GM21529 (cell line): ENCODE measurements around the gene NOC2L.
A peak's percentile ranks its signal among the peaks of the same experiment; 100 is the strongest.
"Not testable (repeated sequence)": the region's sequence is repeated elsewhere in the genome, so short reads cannot be mapped to it uniquely, and the experiment has no call there.

Experiments used
- ATAC-seq: cut with Tn5 transposase; IDR thresholded peaks from one replicate; pipeline ENCODE4 v1.9.1; 2021; ENCODE audit not compliant: unreplicated experiment

NOC2L gene

DNA sequence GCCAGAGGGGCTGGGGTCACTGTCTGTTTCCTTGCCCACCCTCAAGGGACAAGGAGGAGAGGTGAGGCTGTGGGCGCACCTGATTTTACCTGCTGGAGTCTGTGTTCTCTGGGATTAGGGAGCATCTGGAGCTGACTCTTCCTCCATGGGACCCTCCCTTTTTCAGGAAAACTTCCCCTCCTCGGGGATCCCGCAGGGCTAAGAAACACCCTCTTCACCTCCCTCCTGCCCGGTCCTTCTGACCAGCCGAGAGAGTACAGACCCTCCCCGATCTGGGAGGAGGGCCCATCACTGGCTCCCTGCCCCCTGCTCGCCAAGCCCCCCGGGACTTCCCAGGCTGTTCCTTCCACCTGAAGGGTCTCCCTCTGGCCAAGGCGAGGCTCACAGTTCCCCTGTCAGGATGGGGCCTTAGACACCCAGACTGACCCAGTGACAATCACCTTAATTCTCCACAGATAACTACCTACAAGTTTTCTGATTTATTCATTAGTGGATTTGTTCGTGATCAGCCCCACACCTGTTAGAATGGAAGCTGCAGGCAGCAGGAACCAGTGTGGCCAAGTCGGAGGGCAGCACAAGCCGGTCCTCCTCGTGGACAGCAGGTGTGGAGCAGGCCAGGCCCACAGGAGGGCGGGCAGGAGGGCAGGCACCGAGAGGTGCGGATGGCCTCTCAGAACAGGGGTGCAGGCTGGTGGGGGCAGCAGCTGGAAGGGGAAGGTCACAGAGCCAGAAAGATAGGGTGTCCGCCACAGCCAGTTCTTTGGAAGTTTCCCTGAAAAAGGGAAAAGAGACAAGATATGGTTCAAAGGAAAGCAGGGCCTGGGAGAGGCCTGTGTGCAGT lies 51.2 kb downstream of the NOC2L start:
- ATAC-seq, result no peak

DNA sequence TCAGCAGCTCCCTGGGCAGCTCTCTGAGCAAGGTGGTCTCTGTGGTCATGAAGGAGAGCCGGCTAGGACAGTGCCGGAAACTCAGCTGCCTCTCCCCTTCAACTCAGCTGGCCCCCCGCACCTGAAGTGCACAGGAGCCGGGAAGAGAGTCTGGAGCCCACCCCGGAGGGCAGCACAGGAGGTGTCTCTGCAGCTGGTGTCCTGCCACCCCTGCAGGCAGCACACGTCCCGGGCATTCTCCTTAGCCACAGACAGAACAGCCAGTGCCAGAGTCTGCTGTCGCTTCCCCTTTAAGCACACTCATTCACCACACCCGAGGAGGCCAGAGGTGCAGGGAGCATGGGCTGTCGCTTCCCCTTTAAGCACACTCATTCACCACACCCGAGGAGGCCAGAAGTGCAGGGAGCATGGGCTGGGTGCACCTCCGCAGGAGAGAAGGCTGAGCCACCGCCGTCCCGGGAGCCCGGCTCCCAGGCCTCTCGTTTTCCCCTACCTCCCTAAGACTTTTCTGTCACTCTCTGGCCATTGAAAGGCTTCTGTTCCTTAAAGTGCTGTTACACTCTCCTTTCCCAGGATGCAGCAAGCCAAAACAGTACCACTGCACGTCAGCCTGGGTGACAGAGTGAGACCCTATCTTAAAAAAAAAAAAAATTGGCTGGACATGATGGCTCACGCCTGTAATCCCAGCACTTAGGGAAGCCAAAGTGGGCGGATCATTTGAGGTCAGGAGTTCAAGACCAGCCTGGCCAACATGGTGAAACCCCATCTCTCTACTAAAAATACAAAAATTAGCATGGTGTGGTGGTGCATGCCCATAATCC lies 52.2 kb downstream of the NOC2L start:
- no peak for ATAC-seq

DNA sequence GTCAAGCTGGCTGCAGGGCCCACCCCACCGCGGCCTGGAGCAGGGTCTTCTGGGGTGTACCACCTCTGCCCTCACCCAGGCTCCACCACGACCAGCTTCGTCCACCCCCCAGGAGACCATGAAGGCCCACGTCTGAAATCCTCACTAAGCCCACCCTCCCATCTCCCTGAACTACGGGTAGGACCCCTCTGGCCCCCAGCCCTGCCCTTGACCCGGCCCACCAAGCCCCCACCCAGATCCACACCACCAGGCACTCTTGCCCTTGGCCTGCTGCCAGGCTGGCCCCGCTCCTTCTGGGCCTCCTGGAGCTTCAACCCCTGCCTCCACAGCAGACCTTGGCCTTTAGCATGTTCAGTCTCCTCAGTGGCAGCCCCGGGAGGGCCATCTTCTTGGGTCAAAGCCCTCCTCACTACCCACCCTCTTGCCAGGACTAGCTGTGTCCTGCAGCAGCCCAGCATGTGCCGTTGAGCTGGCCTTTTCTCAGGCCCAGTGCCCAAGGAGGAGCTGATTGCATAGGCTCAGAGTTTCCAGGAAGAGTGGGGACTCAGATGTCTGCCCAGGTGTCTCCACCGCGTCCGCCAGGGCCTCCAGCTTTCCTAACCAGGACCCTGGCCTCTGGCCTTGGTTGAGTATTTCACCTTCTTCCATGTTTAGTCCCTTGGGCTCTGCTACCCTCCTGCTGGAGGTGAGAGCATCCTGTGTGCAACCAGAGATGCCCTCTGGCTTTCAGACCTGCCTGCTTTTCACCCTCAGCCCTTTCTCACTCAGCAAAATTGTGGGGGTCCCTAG lies 53.1 kb downstream of the NOC2L start:
- no peak for ATAC-seq

DNA sequence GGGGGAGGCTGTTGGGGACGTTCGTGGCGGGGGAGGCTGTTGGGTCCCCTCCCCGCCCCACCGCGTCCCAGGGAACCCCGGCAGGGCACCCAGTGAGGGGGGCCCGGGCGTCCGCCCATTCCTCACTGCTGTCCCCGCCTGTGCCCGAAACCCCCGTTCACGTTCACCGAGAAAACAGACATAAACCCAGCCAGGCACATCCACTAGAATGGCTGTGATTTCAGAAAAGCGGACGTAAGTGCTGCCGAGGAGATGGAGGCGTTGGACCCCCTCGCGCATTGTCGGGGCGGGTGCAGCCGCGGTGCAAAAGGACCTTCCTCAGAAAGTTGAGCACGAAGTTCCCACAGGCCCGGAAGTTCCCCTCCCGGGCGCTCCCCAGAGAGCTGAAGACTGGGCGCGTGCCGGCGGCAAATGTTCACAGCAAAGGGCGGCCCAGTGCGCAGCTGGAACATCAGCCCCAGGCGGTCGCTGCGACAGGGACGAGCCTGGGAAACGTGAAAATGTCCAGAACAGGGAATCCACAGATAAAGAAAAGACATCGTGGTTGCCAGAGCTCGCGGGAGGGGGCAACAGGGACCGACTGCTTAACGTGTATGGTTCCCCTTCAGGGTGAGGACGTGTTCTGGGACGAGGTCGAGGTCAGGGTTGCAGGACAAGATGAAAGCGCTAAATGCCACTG lies 53.8 kb downstream of the NOC2L start:
- no peak for ATAC-seq

DNA sequence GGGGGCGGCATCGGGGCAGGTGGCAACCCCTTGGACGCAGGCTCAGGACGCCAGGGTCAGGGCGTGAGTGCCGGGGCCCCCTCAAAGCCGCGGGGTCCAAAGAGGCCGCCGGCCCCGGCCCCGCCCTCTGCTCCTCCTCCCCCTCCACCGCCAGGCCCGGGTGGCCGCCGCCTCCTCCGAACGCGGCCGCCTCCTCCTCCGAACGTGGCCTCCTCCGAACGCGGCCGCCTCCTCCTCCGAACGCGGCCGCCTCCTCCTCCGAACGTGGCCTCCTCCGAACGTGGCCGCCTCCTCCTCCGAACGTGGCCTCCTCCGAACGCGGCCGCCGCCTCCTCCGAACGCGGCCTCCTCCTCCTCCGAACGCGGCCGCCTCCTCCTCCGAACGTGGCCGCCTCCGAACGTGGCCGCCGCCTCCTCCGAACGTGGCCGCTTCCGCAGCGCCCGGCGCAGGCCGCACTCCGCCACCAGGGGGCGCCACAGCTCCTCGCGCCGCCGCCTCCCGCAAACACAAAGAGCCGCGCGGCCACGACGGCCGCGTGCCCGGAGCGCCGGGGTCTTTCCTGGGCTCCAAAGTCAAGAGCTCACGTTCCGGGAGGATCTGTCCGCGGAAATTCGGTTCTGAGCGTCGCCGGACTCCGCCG lies 54.6 kb downstream of the NOC2L start:
- ATAC-seq, result peak; percentile 57

DNA sequence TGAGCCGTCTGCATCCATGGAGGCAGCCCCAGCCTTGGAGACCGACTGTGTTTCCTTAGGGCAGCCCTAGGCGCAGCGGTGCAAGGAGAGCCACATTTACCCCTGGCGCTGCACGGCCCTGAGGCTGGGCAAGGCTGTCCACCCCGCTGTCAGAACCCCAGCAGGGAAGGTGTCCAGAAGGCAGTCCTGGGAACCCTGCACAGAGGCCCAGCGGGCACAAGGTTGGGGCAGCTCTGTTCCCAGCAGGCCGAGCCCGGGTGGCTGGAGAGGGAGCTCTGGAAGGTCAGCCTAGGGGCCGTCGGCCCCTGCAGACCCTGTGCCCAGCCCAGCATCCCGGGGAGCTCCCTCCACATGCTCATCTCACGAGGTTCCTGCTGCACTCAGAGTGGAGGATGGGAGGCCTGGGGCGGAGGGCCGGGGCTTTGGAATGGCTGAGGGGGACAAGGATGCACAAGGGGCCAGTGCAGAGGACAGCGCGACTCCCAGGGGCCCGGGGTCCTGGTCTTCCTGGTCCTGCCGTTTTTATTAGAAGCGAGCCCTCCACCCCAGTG lies 55.3 kb downstream of the NOC2L start:
- no peak for ATAC-seq

DNA sequence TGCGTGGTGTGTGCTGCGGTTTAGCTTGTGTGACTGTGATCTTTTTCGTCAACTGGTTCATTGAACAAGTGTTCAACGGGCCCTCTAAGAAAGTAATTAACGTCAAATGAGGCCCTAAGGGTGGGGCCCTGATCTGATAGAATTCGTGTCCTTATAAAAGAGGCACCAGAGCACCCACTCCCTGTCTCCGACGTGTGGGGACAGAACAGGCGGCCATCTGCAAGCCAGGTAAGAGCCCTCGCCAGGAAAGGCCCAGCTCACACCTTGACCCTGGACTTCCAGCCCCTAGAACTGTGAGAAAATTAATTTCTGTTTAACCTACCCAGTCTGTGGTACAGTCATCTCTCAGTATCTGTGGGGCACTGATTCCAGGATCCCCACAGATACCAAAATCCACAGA lies 55.8 kb downstream of the NOC2L start:
- ATAC-seq, result no peak

DNA sequence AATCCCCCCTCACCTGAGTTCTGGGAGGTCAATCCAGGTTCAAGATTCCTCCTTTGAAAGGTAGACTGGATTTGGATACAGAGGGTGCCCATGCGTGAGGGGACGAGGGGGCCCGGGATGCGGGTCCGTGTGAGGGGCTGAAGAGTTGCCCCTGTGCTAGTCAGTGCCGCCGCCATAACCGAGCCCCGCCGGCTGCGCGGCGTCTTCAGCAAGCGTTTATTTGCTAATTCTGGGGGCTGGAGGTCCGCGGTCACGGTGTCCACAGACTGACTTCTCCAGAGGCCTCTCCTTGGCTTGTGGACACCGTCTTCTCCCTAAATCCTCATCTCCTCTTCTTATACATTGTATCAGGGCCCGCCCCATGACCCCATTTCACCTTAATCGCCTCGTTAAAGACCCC lies 56.3 kb downstream of the NOC2L start:
- ATAC-seq, result no peak

DNA sequence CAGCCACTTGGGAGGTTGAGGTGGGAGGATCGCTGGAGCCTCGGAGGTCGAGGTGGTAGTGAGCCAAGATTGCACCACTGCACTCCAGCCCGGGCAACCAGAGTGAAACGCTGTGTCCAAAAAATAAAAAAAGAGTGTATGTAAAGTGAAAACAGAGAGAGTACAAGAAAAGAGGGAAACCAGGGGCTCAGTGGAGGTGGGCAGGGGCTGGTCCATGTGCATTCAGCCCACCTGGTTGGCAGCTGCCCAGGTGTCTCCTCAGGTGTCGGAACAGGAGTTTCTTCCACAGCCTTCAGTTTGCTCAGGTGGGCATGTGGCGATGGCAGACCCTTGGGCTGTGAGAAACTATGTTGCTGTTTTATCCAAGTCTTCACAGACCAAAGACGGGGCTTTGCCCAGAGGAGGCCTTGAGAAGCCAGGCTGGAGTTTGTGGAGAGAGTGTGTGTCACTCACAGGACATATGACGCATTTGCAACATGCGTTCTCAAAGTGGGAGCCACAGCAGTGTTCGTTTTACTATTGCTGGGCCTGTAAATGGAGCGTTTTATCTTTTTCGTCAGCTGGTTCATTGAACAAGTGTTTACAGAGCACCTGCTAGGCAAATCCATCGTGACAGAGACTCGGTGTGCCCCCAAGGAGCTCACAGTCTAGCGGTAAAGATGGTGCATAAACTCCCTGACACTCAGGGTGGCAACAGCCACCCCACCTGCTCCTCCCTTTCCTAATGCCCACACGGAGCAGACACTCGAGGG lies 57.8 kb downstream of the NOC2L start:
- ATAC-seq, result no peak

DNA sequence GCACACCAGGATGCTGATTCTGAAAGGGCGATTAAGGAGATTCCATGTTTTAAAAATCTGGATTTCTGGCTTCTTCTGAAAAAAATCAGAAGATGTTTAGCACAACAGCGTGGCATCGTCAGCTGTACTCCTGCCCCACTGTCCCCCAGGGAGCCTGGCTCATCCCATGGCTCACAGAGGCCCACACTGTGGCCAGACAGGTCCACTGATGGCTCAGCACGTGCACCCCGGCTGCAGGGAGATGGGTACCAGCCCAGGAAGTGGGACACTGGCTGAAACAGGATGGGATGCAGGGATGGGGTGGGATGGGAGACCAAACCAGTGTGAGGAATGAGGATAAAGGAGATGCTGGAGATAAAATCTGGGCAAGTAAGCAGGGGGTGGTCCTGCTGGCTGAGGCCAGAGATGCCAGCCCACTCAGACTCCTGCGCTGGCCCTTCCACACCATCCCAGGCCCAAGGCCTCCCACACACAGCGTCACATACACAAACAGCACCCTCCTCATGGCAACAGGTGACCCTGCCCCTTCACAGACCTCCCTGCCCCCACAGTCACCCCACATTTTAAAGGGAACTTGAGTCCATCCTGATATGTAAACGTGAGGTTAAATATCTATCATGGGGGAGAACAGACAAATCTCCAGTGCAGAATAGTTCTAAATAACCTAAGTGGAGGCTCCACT lies 59.3 kb downstream of the NOC2L start:
- no peak for ATAC-seq

DNA sequence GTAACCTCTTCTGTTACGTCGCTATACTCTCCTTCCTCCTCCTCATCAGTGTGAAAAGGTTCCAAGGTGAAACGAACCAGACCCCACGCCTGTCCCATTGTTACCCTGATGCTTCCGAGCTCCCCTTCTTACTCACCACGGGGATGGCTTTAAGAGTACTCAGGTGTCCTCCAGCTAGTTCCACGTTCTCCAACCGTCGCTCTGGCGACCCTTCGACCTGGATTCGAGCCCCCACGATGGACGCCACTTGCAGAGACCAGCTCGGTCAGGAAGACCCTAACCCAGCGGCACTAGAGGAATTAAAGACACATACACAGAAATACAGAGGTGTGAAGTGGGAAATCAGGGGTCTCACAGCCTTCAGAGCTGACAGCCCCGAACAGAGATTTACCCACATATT lies 61.1 kb downstream of the NOC2L start:
- ATAC-seq, result not testable (repeated sequence)

DNA sequence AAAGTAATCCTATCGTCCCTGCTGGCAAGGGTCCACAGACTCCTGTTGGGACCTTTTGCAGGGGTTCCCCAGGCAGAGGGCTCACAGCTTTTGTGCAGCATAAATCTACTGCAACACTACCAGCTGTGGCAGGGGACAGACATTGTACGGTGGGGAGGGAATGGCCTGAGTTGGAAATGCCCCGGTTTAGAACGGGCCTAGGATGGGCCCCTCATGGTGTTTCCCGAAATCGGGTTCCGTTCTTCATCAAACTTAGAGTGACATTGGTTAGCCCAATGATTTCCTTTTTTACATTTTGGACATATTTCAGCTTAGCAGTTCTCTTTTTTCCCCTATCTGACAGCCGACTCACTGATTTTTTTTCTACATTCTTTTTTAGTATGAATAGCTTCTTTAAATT lies 61.8 kb downstream of the NOC2L start:
- ATAC-seq, result no peak
